HG03139 (cell line): Measurements from ENCODE around the gene RRN3.
"Not testable (repeated sequence)": the region's sequence is repeated elsewhere in the genome, so short reads cannot be mapped to it uniquely, and the experiment has no call there.

ENCODE experiments used
- ATAC-seq: cut with Tn5 transposase; IDR thresholded peaks from one replicate; pipeline ENCODE4 v1.9.1; 2021; ENCODE audit not compliant: unreplicated experiment

The RRN3 gene, protein sequence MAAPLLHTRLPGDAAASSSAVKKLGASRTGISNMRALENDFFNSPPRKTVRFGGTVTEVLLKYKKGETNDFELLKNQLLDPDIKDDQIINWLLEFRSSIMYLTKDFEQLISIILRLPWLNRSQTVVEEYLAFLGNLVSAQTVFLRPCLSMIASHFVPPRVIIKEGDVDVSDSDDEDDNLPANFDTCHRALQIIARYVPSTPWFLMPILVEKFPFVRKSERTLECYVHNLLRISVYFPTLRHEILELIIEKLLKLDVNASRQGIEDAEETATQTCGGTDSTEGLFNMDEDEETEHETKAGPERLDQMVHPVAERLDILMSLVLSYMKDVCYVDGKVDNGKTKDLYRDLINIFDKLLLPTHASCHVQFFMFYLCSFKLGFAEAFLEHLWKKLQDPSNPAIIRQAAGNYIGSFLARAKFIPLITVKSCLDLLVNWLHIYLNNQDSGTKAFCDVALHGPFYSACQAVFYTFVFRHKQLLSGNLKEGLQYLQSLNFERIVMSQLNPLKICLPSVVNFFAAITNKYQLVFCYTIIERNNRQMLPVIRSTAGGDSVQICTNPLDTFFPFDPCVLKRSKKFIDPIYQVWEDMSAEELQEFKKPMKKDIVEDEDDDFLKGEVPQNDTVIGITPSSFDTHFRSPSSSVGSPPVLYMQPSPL

DNA sequence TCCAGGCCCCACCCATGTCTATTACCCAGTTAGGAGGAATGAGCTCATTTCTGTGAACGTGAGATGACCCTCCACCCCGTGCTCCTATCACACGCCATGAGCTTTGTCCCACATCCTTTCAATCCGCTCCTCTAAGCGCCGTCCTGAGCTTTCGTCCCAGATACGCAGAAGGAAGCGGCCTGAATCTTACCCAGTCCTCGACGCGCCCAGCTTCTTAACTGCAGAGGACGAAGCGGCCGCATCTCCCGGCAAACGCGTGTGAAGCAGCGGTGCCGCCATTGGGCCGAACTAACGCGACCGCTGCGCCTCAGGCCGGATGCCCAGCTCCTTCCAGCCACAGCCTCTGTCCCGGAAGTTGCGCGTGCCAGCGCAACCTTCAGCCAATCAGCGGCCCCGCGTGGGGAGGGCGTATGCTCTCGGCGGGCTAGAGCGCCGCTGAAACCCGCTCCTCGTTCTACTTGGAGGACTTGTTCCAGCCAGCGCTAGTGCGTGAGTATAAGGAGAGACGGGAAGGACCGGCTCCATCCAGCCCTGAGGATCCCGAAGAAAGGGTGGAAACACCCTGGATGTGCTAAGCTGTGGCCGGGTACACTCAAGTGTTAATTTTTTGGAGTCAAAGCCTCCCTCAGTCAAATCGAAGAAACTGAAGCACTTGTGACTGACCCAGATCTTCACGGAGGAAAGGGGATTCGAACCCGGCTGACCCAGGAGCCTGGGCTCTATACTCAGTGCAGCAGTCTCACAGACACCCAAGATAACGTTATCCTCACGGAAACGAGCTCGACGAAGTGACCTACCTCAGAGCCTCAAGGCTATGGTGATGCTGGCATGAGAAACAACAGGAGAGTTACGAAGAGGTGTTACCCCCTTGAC lies at the start of gene RRN3:
RRN3 (minus strand) TSS at position 318 of the 873 bp plus-strand sequence; CDS start at position 279, 39 bp downstream.
- ATAC-seq: peak; percentile 97

DNA sequence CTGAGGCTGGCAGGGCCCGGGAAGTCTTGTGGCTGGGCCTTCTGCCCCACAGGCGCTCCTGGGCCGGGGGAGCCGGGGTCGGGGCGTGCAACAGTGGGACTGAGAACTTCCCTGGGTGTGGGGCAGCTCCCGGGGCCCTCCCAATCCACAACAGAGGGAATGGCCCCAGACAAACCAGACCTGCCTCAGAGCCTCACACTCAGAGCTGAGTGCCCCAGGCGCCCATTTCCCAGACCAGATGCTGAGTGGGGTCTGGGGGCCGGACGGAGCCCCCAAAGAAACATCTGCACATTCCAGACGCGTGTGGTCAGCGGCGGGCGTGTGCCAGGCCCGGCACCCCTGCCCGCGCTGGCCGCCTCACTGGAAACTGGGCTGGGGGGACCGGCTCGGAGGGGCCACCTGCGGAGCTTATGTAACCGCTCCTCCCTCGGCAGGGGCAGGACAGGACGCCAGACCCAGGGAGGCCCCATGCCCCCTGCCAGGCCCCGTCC lies 49.6 kb upstream of the RRN3 start:
- ATAC-seq: not testable (repeated sequence)

DNA sequence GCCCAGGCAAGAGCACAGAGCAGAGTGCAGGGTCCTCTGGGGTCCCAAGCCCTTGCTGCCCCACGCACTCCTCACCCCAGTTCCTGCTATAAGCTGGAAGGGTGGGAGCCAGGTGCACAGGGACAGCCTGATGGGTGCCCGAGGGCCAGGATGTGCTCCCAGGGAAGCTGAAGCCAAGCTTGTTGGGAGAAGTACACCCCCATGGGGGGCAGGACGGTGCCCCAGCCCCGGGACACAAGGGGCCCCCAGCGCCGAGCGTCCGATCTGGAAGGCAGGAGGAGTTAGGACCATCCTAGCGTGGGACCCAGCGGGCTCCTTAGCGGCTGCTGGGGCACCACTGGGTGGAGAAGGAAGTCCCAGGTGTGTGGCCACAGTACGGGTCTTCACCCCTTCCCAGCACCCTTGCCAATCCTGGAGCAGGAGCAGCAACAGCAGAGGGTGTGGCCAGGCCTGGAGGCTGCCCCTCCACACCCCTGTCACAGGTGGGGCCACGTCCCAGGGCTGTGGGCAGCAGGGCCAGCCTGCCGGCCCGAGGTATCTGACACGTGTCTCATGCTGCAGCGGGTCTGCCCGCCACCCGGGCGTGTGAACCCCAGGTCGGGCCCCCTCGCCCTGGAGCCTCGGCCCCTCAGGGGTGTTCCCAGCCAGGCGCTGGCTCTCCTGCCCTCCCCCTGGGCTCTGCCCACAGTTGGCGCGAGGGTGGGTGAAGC lies 49.0 kb upstream of the RRN3 start:
- not testable (repeated sequence) for ATAC-seq

DNA sequence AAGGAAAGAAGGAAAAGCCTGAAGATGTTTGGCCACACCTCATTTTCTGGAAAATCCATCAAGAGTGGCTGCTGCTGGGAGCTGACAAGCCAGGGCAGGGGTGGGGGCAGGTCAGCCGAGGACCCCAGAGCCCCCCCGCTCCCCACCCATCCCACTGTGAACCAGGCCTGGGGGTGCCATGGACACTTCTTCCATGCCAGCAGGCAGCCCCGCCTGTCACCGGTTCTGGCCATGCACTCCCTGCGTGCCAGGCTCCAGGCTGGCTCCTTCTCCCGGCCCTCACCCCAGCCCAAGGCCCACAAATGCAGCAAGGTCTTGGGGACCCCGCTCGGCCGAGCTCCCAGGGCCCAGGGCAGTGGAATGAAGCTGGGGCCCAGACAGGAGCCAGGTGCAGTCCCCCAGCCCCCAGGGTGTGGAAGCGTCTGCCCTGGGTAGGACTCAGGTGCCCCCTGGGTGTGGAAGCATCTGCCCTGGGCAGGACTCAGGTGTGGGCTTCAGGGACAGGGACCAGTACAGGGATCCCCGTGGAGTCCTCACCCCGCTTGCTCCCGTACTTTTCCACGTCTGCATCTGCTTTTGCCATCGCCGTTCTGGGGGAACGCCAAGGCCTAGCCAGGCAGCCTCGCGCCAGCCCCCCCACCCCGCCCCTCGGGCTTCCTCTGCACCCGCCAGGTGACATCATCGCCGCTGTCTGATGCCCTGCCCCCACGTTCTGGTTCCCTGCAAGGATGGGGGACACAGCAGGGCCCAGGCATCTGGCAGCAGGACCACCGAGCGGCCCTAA lies 48.2 kb upstream of the RRN3 start:
- not testable (repeated sequence) for ATAC-seq

DNA sequence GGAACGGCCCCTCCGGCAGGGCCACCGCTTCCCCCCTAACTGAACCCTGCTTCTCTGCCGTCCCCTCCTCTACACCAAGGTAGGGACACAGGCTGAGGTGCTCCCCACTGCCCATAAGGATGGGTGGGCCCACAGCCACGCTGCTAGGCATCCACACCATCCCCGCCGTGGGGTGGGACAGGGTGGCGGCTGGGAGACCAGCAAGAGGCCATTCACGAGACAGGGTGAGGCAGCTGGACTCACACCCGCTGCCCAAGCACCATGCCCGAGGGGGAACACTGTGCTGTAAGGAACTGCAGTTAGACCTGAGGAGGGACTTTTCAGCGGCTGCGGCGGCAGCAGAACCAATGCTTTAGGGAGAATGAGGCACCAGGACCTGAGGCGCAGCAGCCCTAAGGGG lies 47.5 kb upstream of the RRN3 start:
- no peak for ATAC-seq

GRCh38 chr16:15140444-15141365 lies 46.6 kb upstream of the RRN3 start:
- not testable (repeated sequence) for ATAC-seq

- ATAC-seq: not testable (repeated sequence)
These were observed 43.4 kb upstream of the RRN3 start for GRCh38 chr16:15137514-15137913.

- ATAC-seq: not testable (repeated sequence)
These were observed 41.6 kb upstream of the RRN3 start for GRCh38 chr16:15135483-15136360.

GRCh38 chr16:15134752-15135482 lies 40.8 kb upstream of the RRN3 start:
- not testable (repeated sequence) for ATAC-seq

GRCh38 chr16:15133554-15133953 lies 39.5 kb upstream of the RRN3 start:
- ATAC-seq: not testable (repeated sequence)

- not testable (repeated sequence) for ATAC-seq
These were observed 38.8 kb upstream of the RRN3 start for GRCh38 chr16:15132719-15133428.

GRCh38 chr16:15130943-15131700 lies 37.0 kb upstream of the RRN3 start:
- ATAC-seq: not testable (repeated sequence)

DNA sequence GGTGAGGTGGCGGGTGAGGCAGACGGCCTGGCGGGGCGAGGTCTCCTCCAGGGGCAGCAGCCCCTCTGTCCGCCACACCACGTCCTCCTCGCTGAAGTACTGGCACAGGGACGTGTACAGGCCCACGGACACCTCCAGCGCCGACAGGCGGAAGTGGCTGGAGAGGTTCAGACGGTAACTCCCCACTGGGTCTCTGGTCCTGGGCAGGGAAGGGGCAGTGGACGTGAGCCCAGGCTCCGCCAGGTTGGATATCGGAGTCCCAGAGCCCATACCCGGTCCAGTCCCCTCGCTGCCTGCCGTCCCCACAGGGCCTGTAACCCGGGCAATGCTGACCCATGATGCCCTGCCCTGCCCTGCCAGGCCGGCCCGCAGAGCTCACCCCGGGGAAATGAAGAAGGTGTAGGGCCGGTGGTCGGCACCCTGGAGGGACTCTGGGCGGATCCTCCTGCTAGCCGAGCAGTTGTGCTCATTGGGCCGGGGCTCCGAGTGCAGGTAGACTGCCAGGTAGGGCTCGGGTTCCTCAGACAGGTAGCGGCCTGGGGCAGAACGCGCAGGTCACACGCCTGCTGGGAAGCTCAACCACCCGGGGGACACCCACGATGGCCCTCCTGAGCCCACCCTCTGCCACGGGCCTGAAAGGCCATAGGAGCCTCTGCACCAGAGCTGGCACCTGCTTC lies 36.3 kb upstream of the RRN3 start:
- not testable (repeated sequence) for ATAC-seq

GRCh38 chr16:15127641-15128425 lies 33.8 kb upstream of the RRN3 start:
- not testable (repeated sequence) for ATAC-seq
